ENCODE results near the gene ZBTB20. TPM values are rescaled to one million over a fixed set of nuclear protein-coding genes. Genes with fewer than 3 reads are reported as not detected.

Gene ZBTB20
- polyA plus RNA-seq, 12 donors = 1.6 to 20.0 (median 3.3) TPM

DNA sequence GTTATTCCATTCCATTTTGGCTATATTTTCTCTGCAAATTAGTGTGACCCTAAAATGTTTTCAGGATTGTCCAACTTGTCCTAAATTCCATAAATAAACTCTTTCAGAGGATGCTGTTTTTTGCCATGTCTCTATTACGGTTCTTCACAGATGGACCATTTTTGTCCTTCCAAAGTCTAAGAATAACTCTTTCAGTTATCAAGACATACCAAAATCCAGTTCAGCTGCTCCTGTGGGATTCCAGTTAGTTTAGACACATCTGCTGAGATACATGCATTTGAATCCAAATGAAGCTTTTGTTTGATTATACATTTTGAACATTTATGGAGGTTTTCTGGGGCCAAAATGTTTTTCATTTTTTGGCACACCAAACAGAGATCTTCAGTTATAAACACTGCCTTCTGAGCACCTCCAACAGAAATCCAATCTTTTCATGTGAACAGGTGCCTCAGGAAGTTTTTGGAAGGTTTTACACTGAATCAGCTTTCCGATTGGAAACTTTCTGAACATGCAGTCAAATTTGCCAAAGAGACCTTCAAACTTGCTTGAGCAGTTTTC is 772.6 kb downstream of the ZBTB20 start:
- DNase-seq = peak; percentile 13

DNA sequence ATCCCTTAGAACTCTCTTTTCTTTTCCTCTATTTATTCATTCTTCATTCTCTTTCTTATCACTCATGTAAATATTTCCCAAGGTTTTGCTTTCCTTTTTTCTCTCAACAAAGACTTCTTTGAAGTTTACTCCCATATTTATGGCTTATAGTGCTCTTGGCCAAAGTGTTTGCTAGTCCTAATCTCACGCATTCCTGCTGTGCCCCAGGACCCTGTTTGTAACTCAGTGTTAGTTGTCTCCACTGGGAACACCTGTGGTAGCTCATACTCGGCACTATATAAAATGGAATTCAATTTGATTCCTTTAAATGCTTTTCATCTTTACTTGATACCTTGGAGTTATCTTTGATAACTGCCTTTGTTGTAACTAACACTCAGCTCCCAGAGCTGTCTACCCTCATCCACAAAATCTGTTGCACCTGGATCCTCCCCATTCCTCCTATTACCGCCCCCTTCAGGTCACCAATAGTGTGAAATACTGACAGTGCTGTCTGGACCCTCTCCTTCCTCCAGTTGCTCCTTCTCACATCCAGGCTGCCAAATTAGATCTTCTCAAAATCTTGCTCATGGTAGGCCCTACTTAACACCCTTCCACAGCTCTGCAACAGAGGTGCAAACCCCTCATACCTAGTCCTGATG is 776.4 kb downstream of the ZBTB20 start:
- DNase-seq = no peak

DNA sequence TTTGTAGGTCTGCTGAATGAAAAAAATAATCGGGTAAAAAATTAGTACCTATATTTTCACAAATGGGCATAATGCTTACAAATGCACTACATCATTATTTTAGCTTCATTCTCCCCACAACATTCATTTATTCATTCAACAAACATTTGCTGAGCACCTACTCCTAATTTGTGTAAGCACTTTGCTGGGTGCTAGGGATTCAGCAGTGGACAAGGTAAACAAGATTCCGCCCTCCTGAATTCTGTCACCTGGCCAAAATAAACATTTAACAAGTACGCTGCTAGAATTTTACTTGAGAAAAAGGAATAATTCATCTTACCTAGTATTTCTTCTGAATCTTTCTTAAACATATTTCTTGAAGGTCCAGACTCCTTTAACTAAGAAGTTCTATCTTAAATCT is 781.2 kb downstream of the ZBTB20 start:
- no peak for DNase-seq

DNA sequence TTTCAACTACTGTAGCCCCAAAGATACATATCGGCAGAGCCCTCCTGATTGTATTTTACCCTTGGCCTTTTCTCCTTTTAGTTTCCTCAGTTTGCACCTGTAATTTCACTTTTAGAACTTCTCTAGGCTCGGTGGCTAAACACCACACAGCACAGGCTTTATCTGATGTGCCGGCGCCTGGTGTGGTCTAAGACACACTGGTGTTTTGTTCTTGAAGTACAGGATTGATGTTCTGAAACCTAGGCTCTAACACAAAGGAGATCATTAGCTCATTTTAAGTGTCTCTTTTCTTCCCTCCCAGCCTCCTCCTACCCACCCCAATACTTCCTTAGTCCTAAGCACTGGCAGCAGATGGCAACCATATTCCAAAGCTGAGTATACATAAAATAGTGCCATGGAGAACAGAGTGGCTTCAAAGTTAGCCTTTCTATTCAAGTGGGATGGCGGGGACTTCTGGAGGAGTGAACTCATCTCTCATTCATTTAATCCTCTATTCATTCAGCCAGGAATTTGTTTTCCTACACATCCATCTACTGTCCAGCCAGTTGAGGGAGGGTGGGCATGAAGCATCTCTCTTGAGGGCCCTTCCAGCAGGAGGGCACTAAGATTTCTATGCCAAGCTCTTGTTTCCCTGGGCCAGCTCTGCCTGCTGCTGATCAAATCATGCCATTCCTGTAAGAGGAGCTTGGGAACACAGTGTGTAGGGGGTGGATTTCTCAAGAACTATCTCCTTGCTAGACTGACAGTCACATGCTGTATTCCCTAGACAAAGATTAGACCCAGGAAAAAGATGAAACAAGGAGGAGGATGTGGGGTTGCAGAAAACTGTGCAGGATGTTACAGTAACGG is 782.1 kb downstream of the ZBTB20 start:
- no peak for DNase-seq

DNA sequence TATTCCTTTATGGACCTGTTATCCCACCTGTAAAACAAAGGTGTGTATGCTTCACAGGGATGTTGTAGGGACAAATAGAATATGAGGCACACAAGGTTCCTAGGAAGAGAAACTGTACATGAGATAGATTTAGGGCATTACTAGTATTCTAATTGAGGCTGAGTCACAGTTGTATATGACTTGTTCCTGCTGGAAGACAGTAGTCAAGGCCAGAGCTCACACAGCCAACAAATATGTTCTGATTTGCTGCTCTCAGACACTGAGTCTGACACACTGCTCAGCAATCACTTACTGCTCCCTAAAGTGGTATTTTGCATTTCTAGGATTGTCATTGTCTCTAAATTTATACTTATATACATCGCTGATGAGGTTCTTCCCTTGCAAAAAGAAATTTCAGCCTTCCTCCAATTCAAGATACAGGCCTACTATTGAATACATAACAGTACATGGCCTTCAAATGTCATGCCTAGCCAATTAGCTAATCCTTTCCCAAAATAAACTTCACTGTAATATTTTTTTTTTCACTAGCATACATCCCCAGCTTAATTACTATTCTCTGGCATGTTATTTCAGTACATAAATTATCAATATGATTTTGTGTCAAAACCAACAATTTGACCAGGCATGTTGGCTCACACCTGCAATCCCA is 783.4 kb downstream of the ZBTB20 start:
- no peak for DNase-seq

DNA sequence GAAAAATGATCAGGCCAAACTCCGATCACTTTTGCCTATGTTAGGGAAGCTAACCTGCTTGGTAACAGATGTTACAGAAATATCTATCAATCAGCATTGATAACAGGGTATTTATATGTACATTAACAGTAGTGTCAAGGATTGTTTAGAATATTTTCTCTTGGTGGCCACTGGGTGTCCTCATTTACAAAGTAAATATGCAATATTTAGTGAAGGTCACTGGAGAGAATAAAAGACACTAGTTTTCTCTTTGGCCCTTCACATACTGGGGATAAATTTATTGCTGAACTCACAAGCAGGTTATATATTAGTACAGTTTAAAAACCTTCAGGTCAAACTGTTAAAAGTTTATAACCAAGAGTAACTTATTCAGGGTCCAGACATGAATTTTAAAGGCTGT is 784.3 kb downstream of the ZBTB20 start:
- DNase-seq = peak; percentile 32

DNA sequence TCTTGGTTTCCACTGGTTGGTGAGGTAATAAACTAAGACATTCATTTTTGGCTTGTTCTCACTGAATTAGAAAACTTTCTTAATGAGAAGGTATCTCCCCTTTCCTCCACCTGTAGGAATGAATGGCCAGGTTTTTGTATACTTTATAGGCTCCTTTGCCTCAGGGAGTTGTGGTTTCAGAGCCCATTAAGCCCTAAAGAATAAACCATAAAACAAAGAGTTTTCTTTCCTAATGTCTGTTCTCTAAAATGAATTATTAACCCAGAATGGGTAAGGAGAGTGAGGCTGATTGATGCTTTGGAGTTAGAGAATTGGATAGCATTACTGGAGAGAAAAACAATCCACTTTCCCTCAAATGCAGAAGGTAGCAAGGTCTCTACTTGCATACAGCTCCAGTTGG is 785.7 kb downstream of the ZBTB20 start:
- DNase-seq = no peak

DNA sequence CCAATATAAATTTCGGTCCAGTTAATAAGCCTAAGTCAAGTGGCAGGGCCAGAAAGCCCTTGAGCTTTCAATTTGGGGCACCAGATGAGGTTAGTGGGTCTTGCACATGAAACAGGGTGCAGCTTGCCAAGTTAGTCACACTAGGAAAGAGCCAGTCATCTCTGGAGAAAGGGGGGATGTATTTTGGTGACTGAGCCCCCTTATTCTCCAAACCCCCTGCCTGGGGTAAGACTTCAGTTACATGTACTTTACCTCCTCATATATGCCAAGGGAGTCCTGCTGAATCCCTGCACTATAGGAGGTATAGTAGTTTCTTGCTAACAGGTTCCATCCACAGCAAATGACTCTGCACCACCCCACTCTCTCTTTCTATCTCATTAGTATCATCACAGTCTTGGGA is 790.6 kb downstream of the ZBTB20 start:
- no peak for DNase-seq

DNA sequence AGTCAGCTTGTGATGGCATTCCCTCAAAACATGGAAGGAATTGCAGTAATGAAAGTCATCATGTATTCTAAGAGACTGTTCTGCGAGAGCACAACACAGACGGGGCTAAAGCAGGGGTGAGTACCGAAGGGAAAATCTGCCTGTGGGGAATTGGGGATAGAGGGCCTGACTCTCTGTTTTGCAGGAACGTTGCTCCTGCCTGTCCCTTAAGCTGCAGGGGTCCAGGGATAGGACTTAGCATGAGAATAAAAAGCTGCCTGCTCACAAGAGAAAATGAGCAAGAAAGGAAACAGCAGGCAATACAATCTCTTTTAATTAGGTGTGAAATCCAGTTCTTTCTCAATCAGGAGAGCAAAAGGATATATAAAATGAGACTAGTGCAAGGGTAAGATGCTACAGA is 791.0 kb downstream of the ZBTB20 start:
- DNase-seq = no peak

DNA sequence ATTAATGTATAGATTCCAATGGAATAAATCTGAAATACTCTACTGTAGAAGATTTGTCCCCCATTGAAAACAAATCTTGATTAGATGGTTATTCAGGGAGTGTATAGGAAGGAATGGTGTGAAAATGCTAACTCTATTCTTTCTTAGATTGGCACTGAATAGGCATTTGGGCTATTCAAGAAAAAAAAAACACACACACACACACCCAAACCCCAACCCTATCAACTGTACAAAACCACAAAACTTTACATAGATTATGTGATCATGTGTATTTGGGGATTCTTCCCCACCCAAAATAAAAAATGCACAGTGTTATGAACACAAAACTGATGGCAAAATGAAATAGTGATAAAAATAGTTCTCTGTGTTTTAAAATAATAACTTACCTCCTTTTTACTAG is 791.4 kb downstream of the ZBTB20 start:
- DNase-seq = no peak

DNA sequence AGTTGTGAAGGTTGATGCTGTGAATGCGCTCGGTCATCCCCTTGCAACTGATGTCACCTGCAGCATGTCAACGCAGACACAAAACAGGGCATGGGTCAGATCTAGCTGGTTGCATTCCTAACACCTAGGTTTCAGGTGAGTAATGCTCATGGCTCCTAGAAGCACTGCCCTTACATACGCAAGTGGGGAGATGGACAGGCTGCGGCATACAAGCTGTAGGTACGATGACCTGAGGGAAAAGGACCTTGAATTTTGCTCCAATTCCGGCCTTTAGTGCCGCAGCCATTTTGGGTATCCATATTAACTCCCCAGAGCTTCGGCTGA is 795.3 kb downstream of the ZBTB20 start:
- DNase-seq = no peak

DNA sequence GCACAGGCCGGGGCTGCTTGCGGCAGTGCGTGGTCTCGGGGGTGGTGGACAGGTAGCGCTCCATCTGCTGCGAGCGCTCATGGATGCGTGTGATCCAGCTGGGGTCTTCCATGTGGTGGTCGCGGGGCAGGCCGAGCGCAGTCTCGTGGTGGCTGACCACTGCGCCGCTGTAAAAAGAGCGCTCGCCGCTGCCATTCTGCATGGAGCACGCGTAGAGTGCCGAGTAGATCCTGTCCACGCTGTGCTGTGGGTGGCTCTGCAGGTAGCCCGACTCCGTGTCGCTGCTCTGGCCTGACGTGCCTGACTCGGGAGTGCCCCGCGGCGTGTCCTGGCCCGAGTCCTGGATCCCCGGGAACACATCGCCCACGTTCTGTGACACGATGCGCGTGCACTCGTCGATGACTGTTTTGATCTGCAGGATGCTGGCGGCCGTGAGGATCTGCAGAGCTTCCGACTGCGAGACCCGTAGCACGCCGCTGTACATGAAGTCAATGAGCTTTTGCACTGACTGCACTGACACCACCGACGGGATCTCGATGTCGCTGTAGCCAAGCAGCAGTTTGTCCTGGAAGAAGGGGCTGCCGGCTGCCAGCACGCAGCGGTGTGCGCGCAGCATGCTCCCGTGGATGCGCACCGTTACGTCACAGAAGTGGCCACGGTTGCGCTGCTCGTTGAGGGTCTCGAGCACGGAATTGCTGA is 795.8 kb downstream of the ZBTB20 start:
- DNase-seq = no peak

DNA sequence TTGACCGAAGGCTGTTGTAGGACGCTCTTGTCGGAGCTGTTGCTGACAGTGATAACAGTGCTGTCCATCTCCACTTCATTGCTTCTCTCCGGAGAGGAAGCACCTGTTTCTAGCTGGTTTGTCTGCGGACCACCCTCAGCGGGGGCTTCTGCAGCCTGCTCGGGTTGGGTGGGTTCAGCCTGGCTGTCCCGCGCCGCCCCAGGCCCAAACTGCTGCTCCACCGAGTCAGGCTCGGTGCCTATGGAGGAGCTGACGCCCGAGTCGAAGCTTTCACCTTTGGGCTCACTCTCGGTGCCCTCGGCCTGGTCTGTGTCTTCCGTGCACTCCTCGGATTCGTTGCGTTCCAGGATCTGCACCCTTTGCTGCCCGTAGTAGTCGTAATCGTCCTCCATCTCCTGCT is 796.4 kb downstream of the ZBTB20 start:
- no peak for DNase-seq

DNA sequence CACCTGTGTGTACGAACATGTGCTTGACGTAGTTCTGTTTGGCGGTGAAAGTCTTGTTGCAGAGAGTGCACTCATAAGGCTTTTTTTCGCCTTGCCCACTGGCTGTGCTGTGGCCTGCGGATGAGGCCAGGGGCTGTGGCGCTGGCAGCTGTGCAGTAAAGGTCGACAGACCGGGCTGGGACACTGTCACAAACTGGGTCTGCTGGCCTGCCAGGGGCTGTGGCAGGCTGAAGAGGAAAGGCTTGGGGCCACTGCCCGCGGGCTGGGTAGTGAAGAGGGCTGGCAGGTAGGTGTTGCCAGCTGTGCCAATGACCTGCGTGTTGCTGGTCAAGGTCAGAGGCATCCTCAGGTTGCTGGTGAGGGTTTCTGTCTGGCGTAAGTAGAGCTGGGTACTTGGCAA is 796.8 kb downstream of the ZBTB20 start:
- DNase-seq = no peak

DNA sequence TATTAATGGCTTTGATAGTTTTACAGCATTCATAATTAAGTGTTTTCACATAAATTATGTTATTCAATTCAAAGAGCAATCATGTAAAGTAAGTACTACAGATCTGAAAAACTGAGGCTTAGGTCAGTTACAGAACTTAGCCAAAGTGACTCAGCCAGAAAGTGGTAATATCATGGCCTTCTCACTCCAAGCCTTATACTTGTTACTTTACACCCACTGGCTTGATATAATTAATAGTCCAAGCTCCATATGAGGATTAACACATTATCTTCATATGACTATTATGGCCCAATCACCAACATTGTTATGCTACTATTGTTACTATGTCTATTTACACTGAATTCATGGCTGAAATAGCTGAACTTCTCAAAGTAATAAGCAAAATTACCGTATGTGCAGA is 802.6 kb downstream of the ZBTB20 start:
- DNase-seq = no peak

DNA sequence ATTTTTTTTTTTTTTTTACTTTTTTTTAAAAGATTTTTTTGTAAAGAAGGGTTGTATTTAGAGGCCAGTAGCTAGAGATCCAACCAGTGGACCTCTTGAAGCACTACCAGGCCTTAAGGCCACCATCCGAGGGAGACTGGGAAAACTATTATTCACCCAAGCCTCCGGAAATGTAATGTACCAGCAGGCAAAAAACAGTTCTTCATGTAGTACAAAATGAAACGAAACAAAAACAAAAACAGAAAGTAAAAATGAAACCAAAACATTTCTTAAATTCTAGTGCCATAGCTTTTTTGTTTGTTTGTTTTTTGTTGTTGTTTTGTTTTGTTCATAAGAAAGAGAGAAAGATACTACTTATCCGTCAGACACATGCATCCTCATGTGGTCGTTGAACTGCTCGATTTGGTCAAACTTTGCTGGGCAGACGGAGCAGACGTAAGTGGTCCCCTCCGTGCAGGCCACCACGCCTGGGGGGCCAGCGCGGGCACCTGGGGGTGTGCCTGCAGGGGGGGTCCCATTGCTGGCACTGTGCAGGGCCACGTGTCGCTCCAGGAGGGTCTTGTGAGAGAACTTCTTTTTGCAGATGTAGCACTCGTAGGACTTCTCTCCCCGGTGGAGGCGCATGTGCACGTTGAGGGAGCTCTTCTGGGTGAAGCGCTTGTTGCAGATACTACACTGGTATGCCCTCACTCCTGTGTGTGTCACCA is 808.3 kb downstream of the ZBTB20 start:
- DNase-seq = no peak

DNA sequence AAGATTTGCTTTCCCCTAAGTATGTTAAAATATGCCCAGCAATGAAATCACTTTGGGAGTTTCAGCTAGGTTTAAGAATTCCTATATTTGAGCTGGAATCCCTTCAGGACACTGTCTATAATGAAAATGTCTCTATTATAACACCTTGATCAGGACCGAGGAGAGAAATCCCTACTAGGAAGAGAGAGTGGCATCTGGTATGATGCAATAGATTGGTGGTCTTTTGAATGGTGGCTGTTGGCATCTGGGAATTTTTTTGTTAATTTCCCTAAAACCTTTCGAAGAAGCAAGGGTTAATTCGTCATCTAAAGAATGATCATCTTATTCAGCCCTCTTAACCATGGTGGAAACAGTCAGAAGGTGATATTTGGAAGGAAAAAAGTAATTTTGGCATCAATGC is 810.2 kb downstream of the ZBTB20 start:
- no peak for DNase-seq

DNA sequence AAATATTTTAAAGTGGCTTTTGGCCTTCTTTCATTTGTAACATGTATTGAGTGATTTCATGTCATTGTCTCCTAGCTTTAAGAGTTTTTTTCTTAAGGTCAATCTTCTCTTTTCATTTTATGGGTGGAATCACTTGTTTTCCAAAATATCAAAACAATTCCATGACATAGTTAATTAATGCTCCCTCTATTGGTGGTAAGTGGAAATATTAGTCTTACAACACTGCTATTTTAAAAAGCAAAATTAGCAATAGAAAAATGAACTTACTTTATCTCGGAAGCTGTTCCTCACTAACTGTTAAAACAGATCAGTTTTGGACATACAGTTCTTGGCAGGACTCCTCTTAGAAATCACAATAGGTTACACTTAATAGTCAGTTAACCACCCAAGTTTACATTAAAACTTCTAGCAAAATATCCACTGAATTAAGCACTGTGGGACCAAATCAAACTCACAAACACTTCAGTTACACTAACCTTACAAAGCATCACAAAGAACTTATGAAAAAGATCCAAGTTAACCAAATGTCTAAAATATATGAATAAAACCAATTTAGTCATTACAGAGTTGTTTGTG is 810.9 kb downstream of the ZBTB20 start:
- no peak for DNase-seq

DNA sequence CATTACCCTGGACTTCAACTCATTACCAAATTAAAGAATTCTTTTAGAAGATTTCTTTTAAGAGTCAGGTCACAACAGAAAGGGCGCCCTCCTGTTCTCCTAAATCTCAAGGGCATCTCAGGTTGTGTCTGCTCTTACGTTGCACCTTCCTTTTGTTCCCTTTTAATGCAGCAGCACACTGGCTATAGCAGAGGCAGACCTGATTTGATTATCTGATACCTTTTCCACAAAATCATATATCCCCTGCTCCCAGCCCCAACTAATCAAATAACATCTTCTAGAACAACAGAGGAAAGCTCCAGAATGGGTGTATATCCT is 813.2 kb downstream of the ZBTB20 start:
- DNase-seq = no peak

DNA sequence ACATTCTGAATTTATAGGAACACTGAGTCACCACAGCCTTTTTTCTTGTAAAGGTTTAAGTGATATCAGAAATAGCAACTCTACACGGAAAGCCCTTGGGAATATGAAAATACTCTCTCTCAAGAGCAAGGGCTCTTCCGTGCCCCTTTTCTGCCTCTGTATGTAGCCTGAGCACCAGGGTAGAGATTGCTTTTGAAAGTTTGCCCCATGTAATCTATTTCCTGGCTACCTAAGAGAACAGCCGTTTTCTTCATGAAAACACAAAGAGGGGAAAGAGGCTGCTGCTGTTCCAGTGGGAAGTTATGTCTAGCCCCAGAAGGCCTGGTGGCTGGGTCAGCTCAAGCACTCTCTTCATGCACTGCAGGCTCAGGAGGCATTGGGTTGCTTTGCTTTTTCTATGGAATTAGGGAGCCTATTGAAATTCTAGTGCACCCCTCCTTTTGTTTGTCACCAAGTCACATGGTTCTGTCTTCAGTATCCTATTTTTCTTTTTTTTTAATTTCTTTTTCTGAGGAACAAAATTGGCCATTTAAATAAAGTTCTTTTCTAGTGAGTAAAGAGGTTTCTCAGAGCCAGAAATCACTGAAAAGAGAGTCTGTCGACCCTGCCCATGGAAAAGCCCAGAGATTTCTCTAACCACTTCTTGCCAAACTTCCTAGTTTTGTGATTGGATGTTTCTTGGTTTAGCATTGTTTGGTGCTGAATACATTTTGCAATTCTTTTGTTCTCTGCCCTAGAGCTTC is 813.7 kb downstream of the ZBTB20 start:
- no peak for DNase-seq

Measured in muscle of arm (tissue), 12 donors.